ENCODE data around the gene CFAP45.

DNA sequence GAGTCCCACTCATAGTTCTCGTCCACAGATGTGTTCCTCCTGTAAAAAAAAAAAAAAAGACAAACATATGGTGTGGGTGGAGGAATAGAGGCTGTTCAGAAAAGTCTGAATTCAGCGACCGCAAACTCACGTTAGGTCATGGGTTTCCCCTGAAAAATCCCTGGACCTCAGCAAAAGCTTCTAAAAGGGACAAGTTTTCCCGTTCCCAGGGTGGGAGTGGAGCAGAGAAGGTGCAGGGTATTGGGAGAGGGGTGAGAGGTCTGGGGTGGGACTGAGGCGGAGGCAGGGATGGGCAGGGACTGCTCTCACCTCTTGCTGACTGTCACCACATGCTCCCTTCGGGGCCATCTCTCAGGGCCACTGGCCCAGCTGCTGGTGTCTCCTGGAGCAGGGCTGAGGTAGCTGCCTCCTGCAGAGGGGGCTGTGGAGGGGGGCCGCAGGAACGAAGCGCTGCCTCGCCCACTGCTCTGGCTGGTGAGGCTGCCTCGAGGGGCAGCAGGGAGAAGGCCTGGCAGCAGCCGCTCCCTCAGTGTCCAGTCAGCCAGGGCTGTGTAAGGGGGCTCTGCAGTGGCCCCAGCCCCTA, 28.0 kb upstream of the CFAP45 start:
- TF ChIP-seq, protein P1, sequence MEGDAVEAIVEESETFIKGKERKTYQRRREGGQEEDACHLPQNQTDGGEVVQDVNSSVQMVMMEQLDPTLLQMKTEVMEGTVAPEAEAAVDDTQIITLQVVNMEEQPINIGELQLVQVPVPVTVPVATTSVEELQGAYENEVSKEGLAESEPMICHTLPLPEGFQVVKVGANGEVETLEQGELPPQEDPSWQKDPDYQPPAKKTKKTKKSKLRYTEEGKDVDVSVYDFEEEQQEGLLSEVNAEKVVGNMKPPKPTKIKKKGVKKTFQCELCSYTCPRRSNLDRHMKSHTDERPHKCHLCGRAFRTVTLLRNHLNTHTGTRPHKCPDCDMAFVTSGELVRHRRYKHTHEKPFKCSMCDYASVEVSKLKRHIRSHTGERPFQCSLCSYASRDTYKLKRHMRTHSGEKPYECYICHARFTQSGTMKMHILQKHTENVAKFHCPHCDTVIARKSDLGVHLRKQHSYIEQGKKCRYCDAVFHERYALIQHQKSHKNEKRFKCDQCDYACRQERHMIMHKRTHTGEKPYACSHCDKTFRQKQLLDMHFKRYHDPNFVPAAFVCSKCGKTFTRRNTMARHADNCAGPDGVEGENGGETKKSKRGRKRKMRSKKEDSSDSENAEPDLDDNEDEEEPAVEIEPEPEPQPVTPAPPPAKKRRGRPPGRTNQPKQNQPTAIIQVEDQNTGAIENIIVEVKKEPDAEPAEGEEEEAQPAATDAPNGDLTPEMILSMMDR (IDR thresholded peaks at IDR 0.05): no peak
- TF ChIP-seq POLR2A (IDR thresholded peaks at IDR 0.05) (no peak), POLR2AphosphoS5 (IDR thresholded peaks at IDR 0.05) (no peak), EP300 (IDR thresholded peaks at IDR 0.05) (no peak)
